Ishikawa (cell line): ENCODE results near the gene TPM3.

Experiments
- CEBPB ChIP-seq: IDR thresholded peaks from 2 replicates; pipeline ENCODE4 v1.6.1; 2012
- CREB1 ChIP-seq: IDR thresholded peaks from 2 replicates; pipeline ENCODE4 v1.6.1; 2012; ENCODE audit warnings: low read depth
- EGR1 ChIP-seq: IDR thresholded peaks from 2 replicates; pipeline ENCODE4 v1.6.1; 2012
- EP300 ChIP-seq: IDR thresholded peaks from 2 replicates; pipeline ENCODE4 v1.6.1; 2012; ENCODE audit warnings: borderline replicate concordance
- FOXM1 ChIP-seq: IDR thresholded peaks from 2 replicates; pipeline ENCODE4 v1.6.1; 2012; ENCODE audit warnings: low read depth, borderline replicate concordance
- NFIC ChIP-seq: IDR thresholded peaks from 2 replicates; pipeline ENCODE4 v1.6.1; 2012
- RAD21 ChIP-seq: IDR thresholded peaks from 2 replicates; pipeline ENCODE4 v1.6.1; 2012; ENCODE audit warnings: low read depth
- TAF1 ChIP-seq: IDR thresholded peaks from 2 replicates; pipeline ENCODE4 v1.6.1; 2012; ENCODE audit warnings: low read depth, mild to moderate bottlenecking
- TCF12 ChIP-seq: IDR thresholded peaks from 2 replicates; pipeline ENCODE4 v1.6.1; 2012; ENCODE audit warnings: low read depth
- TEAD4 ChIP-seq: IDR thresholded peaks from 2 replicates; pipeline ENCODE4 v1.6.1; 2012
- YY1 ChIP-seq: IDR thresholded peaks from 2 replicates; pipeline ENCODE4 v1.6.1; 2012; ENCODE audit warnings: low read depth
- ZBTB7A ChIP-seq: IDR thresholded peaks from 2 replicates; pipeline ENCODE4 v1.6.1; 2012; ENCODE audit warnings: low read depth
- TF ChIP-seq, protein P1 (sequence below): IDR thresholded peaks from 2 replicates; pipeline ENCODE4 v1.6.1; 2012
- TF ChIP-seq, protein P2 (sequence below): IDR thresholded peaks from 2 replicates; pipeline ENCODE4 v1.6.1; 2012
- TF ChIP-seq, protein P3 (sequence below): IDR thresholded peaks from 2 replicates; pipeline ENCODE4 v1.6.1; 2012; ENCODE audit warnings: low read depth, mild to moderate bottlenecking

Gene TPM3

DNA sequence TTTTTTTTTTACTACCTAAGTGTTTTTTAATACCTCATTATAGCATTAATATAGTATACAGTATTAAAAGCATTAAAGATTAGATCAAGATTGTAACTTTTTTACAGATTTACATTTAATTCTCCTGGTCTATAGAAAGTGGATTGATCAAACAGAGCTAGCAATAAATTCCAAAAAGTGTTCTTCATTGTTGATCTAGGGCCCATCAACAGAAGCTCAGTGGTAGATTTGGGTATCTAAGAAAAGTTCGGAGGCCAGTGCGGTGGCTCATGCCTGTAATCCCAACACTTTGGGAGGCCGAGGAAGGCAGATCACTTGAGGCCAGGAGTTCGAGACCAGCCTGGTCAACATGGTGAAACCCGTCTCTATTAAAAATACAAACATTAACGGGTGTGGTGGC, 49.5 kb downstream of the TPM3 start:
- TF ChIP-seq NFIC (no peak), TAF1 (no peak), YY1 (no peak), ZBTB7A (no peak), CEBPB (no peak), FOXM1 (no peak), RAD21 (no peak), EGR1 (no peak), TCF12 (no peak), CREB1 (no peak), EP300 (no peak), TEAD4 (no peak)
- TF ChIP-seq, protein P1, sequence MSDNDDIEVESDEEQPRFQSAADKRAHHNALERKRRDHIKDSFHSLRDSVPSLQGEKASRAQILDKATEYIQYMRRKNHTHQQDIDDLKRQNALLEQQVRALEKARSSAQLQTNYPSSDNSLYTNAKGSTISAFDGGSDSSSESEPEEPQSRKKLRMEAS: no peak
- TF ChIP-seq, protein P2, sequence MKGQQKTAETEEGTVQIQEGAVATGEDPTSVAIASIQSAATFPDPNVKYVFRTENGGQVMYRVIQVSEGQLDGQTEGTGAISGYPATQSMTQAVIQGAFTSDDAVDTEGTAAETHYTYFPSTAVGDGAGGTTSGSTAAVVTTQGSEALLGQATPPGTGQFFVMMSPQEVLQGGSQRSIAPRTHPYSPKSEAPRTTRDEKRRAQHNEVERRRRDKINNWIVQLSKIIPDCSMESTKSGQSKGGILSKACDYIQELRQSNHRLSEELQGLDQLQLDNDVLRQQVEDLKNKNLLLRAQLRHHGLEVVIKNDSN: no peak
- TF ChIP-seq, protein P3, sequence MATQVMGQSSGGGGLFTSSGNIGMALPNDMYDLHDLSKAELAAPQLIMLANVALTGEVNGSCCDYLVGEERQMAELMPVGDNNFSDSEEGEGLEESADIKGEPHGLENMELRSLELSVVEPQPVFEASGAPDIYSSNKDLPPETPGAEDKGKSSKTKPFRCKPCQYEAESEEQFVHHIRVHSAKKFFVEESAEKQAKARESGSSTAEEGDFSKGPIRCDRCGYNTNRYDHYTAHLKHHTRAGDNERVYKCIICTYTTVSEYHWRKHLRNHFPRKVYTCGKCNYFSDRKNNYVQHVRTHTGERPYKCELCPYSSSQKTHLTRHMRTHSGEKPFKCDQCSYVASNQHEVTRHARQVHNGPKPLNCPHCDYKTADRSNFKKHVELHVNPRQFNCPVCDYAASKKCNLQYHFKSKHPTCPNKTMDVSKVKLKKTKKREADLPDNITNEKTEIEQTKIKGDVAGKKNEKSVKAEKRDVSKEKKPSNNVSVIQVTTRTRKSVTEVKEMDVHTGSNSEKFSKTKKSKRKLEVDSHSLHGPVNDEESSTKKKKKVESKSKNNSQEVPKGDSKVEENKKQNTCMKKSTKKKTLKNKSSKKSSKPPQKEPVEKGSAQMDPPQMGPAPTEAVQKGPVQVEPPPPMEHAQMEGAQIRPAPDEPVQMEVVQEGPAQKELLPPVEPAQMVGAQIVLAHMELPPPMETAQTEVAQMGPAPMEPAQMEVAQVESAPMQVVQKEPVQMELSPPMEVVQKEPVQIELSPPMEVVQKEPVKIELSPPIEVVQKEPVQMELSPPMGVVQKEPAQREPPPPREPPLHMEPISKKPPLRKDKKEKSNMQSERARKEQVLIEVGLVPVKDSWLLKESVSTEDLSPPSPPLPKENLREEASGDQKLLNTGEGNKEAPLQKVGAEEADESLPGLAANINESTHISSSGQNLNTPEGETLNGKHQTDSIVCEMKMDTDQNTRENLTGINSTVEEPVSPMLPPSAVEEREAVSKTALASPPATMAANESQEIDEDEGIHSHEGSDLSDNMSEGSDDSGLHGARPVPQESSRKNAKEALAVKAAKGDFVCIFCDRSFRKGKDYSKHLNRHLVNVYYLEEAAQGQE: no peak

DNA sequence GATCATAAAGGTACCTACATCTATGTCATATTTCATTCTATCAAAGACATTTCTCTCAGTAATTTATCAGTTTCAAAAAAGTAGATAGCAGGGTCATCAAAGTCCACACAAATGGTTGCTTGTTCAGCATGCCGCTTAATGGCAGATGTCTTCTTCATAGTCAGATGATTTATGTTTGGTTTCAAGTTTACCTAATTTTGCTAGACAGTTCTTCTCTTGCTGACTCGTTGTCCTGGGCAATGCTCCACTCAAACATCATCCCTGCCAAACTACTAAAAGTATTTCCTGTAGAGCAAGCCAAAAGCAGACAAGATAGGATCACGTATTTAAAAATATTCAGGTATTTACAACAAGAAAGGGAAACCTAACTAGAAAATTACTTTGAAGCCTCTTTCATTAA, 50.7 kb downstream of the TPM3 start:
- TF ChIP-seq RAD21 (no peak), TAF1 (no peak), NFIC (no peak), EP300 (no peak), CEBPB (no peak), CREB1 (no peak), TEAD4 (no peak), EGR1 (no peak), TCF12 (no peak), ZBTB7A (no peak), YY1 (no peak), FOXM1 (no peak)
- TF ChIP-seq, protein P3: no peak
- TF ChIP-seq, protein P2: no peak
- TF ChIP-seq, protein P1: no peak

DNA sequence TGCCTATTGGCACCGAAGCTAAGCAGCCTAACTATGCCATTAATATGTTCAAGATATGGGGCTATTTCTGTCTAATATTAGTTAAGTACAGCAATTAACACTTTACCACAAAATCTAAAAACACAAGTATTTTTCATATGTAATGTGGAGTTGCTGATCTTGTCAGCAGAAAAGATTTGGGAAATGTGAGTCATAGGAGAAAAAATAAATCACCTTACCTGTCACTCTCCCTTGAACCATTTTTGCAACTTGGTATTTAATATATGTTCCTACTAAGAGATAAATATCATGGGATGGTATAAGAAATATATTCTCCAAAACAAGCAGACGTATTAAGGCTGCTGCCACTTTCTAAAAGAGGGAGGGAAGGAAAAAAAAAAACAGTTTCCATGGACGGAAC, 54.0 kb downstream of the TPM3 start:
- TF ChIP-seq FOXM1: no peak
- TF ChIP-seq CEBPB: no peak
- TF ChIP-seq CREB1: no peak
- TF ChIP-seq, protein P1: no peak
- no peak for TF ChIP-seq ZBTB7A
- no peak for TF ChIP-seq TCF12
- no peak for TF ChIP-seq RAD21
- no peak for TF ChIP-seq YY1
- no peak for TF ChIP-seq TAF1
- TF ChIP-seq, protein P2: no peak

DNA sequence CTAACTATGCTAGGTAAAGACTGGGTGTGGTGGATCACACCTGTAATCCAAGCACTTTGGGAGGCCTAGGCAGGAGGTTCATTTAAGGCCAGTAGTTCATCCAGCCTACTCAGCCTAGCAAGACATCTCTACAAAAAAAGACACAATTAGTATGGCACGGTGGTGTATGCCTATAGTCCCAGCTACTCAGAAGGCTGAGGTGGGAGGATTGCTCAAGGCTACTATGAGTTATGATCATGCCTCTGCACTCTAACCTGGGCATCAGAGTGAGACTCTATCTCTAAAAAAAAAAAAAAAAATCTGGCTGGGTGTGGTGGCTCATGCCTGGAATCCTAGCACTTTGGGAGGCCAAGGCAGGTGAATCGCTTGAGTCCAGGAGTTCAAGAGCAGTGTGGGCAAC, 58.6 kb downstream of the TPM3 start:
- TF ChIP-seq EP300 (no peak), YY1 (no peak), EGR1 (no peak), CEBPB (no peak), TCF12 (no peak), CREB1 (no peak), RAD21 (no peak), NFIC (no peak), FOXM1 (no peak), TAF1 (no peak)
- TF ChIP-seq, protein P1: no peak

DNA sequence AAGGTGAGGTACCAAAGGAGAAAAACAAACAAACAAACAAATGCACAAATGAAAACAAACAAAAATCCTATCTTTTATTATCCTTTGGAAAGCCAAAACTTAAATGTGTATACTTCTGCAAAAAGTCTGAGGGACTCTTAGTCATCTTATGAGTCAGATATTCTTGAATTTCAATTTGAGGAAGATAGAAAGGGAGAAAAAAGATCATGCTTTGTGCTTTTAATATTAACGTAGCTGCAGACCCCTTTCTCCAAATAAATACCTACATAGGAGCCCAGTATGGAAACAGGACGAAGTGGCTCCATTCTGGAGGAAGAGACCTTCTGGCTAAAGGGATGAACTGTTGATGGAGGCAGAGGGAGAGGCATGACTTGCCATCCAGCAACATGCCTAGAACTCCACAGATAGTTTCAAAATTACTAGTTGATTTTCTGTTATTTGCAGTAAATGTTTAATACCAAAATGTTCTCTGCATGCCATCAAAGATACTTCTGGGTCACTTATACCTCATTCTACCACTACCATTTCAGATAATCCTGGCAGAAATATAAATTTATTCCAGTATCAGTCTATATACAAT, 62.4 kb downstream of the TPM3 start:
- TF ChIP-seq, protein P2: no peak
- TF ChIP-seq, protein P1: no peak
- TF ChIP-seq FOXM1: no peak
- TF ChIP-seq YY1: no peak
- TF ChIP-seq EGR1: no peak
- no peak for TF ChIP-seq TEAD4
- TF ChIP-seq EP300: no peak
- no peak for TF ChIP-seq NFIC
- TF ChIP-seq, protein P3: no peak
- TF ChIP-seq CREB1: no peak
- no peak for TF ChIP-seq CEBPB
- TF ChIP-seq TAF1: no peak
- TF ChIP-seq TCF12: no peak
- TF ChIP-seq RAD21: no peak
- TF ChIP-seq ZBTB7A: no peak
